GM19240 (cell line): Measurements from ENCODE around the gene ZBTB22.
"Not testable (repeated sequence)": the region's sequence is repeated elsewhere in the genome, so short reads cannot be mapped to it uniquely, and the experiment has no call there.

ENCODE experiments used
- DNase-seq: peaks from one replicate; pipeline ENCODE4 v3.0.0; 2011; ENCODE audit warnings: low spot score; ENCODE audit not compliant: insufficient read length

The ZBTB22 gene

DNA sequence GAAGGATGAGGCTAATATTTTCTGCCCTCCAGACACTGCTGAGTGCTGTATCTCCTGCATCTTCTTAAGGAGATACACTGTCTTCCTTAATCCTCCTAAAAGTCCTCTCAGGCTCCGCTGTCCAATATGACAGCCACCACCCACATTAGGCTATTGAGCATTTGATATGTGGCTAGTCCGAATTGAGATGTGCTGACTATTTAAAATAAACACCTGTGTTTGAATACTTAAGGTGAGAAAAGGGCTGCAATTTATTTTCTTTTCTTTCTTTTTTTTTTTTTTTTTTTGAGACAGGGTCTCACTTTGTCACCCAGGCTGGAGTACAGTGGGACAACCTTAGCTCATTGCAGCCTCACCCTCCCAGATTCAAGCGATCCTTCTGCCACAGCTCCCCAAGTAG lies 15.7 kb downstream of the ZBTB22 start:
- DNase-seq, result no peak

DNA sequence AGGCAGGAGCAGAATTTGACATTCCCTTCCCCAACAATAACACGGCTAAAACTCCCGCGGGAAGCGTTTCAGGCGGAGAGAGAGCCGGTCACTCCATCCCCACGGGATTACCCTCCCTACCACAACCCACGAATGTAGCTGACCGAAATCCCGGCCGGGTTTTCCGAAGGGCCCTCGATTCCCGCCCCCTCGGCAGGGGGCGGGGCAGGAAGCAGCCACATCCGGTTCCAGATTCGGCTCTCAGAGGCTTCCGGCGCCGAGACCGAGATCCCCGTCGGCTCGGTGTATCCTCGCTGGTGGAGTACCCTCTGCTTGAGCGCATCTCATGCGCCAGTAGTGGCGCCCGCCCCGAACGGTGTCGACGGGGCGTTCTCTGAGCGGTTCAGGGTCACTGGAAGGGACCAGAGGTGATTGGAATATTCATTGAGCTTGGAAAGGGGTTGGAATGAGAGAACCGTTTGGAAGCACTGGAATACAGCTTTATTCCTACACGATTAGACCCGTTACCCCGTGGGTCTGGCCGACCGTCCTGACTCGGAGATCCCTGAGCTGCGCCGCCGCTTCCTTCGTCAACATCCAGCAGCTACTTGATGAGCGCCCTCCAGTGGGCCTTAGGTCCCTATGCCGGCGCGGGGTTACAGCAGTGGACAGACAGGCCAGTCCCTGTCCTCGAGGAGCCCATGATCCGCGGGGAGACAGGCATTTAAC lies 18.2 kb downstream of the ZBTB22 start:
- DNase-seq, result no peak

DNA sequence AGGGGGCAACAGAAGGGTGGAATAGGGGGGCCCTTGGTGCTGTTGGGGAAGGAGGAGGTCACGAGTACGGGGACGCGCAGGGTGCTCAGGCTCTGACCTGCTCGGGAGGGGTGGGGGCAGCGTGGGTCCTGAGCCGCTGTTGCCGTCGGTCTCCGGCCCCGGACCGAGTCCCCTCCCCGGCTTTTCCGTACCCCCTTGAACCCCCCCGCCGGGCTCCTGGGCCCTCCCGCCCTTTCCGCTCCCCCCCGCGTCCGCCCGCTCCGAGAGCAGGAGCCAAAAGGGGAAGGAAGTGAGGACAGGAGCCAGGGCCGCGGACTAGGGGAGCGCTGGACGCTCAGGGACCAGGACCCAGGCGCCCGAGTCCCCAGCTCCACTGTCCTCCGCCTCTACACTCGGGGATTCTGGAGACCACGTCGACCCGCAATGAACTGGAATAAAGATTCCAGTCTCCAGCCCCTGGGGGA lies 18.7 kb downstream of the ZBTB22 start, which contains the start of gene RGL2:
TSS of gene RGL2 (minus strand) at position 170 of the 464 bp plus-strand sequence. CDS start 332 bp downstream, outside the sequence.
- DNase-seq, result no peak

DNA sequence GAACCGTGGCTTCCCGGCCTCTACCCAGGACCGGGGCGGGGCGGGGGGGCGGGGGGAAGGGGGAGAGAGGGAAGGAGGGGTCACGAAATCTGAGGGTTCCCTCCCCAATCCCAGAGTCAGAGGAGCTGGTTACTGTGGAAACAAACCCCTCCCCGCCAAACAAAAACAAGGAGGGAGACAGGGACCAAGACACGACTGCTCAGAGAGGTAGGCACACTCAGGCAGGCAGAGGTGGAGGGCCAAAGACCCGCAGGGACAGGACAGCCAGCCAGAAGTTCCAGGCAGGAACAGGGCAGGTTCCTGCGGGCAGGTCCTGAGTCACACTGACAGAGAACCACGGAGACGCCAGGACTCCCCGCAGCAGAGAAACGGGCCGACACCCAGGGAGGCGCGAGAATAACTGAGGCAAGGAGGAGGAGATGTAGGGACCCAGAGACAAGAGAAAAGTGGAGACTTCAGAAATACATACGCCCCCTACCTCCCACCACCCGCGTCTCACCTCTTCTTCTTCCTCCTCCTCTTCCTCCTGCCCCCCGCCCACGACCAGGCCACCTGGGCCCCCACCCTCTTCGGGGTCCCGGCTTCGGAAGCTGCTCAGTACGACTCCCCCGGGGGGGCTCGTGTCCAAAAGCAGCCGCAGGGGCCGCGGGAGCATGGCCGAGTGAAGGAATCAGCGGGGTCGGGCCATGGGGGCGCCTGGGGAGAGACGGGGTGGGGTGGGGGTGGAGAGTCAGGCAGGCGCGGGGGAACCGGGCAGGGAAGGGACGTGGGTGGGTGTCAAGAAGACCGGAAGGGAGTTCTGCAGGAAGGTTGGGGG lies 19.4 kb downstream of the ZBTB22 start:
- no peak for DNase-seq

DNA sequence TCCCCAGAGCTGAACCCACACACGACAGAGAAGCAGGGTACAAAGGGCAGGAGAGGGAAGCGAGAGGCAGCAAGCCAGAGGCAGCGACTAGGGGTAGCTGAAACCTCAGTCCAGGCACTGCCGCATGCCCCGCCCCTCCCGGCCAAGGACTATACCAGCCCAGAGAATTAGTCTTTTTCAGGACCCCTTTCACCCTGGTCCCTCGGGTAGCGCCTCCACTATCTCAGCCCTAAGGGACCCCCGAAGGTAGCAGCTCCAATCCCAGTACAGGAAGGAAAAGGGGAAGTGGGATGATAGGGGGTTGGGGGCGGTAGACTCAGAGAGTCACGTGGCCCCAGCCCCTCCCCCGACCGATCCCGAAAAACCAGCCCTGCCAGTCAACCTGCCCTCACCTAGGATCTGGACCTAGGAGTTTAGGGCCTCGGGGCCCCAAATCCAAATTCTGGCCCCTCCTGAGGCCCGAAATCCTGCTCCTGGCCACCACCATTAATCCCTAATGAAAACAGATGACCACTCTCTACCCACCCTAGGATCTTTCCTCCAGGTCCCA lies 20.1 kb downstream of the ZBTB22 start:
- no peak for DNase-seq

DNA sequence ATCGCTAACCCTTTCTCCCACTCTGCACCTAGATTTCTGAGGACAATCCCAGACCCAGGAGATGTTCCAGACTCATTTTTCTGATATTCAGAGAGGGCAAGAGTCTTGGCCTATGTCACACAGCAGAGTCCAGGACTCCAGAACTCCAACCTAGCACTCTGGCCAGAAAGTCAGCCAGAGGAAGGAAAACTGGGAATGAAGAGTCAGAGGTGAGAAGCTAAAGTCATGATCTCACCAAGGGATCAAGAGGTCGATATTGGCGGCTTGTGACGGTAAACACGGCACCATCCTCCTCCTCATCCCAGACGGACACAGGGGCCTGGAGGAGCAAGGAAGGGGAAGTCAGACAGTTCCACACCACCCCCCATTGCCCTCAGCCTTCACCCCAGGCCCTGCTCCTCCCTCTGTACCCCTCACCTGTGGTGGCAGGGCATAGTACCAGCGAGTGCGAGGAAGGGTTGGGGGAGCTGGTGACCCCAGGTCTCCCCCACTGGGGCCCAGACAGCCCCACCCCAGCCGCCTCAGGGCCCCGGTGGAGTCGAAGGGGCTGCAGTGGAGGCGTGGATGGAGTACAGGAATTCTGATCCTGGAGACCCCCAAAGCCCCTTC lies 20.6 kb downstream of the ZBTB22 start:
- DNase-seq, result no peak

DNA sequence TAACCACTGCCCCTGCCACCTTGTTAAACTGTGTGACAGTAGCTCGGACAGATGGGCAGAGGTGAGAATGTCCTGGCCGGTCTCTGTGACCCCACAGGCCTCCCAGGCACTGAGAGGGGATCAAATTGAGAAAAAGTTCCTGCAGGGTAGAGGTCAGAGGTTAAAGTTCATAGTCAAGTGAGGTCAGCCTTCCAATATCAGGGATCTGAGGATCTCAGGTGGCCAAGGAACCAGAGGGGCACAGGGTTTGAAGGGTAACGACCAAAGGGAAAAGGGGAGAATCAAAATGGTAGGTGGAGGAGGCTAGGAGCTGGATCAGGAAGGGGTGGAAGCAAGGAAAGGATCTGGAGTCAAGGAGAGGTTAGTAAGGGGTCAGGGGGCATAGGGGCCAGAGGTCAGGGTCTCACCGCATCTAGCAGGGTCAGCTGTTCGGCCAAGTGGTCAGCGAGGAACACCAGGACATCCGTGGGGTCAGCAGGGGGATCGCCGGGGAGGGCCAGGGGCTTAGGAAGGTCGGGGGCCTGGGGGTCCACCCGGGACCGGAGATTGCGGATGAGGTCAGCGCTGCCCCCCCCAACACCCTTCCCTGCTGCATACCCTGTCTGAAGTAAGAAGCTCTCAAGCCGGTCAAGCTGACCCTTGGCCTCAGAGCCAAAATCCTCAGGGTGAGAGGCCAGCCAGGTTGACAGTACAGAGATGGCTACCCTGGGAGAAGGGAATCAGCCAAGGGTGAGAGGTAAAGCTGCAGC lies 21.7 kb downstream of the ZBTB22 start:
- no peak for DNase-seq

DNA sequence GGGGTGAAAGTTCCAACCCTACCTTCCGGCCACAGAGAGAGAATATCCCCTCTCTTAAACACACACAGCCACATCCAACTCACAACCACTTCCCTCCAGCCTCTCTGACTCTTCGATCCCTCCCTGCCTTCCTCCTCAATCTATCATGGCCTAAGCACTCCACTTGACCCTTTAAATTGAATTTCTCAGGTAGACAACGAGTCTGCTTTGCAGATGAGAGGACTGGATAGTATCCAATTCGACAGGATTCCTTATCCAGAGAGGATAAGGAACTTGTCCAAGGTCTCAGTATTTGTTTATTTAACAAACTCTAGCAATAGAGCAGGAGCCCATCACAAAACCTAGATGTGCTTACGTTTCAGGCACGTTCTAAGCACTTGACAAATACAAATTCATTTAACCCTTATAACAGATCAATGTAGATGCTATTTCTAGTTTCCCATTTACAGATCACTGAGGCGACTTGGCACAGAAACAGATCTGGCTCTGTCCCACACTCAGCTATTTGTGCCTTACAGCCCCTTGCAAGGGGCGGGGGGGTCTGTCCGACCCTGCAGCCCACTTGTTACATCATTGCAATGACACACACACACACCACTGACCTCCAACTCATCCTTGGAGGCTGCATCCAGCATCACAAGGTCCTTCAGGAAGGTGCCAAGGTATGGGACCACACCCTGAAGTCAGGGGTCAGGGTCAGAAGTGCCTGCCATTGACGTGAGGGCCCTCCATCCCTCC lies 23.3 kb downstream of the ZBTB22 start:
- no peak for DNase-seq

DNA sequence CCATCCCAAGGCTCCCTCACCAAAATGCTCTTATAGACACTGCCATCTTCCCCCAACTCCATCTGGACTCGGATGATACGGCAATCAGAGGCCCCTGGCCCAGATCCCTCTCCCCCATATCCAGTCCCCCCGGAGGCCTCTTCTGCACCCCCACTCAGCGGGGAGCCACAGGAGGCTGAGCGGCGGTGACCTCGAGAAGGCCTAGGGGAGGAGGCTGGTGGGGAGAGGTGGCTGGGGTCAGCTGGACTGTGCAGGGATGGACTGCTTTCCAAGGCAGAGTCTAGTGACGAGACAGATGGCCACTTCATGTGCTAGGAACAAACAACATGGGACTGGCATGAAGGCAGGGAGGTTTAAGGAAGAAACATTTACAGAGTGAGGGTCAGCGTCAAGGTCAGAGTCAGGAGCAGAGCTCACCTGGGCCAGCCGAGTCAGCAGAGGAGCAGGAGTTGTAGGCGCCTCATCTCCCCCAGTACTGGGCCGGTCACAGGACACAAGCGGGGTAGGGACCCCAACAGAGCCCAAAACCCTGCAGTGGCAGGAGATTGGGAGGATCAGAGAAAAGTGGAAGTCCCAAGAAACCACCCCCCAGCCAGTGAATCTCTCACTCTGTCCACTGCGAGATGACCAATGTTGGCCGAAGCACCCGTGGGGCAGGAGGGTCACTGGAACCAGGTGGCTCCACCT lies 24.4 kb downstream of the ZBTB22 start:
- DNase-seq, result no peak

DNA sequence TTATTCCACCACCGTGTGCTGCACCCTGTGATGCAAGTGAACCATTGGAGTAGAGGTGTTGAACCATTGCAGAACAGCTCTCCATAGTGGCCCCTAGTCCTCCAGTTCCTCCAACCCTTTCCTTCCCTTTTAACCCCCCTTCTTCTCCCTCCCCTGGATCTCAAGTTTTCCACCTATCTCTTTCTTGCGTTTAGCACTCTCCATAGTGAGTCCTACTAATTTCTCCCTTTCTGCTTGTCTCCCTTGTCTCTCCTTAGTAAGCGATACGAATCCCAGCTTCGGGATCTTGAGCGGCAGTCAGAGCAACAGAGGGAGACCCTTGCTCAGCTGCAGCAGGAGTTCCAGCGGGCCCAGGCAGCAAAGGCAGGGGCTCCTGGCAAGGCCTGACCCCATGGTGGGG lies 27.1 kb downstream of the ZBTB22 start:
- no peak for DNase-seq

DNA sequence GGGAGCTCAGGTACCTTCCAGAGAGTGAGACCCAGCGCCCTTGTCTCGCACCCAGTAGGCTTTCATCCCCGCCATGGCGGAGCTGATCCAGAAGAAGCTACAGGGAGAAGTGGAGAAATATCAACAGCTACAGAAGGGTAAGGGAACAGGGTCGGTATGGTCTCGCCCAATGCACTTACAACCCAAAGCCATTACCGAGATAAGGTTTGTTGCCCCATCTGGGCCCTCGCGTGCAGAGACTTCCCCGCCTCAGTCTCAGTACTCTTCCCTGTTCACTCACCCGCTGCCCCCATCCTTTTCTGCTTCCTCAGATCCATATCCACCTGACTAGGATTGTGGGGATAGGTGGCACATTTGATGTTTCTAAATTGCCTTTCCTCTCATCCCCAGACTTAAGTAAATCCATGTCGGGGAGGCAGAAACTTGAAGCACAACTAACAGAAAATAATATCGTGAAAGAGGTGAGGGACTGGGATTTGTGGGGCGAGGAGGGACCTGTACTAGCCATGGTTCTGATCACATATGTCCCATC lies 27.7 kb downstream of the ZBTB22 start:
- DNase-seq, result no peak

DNA sequence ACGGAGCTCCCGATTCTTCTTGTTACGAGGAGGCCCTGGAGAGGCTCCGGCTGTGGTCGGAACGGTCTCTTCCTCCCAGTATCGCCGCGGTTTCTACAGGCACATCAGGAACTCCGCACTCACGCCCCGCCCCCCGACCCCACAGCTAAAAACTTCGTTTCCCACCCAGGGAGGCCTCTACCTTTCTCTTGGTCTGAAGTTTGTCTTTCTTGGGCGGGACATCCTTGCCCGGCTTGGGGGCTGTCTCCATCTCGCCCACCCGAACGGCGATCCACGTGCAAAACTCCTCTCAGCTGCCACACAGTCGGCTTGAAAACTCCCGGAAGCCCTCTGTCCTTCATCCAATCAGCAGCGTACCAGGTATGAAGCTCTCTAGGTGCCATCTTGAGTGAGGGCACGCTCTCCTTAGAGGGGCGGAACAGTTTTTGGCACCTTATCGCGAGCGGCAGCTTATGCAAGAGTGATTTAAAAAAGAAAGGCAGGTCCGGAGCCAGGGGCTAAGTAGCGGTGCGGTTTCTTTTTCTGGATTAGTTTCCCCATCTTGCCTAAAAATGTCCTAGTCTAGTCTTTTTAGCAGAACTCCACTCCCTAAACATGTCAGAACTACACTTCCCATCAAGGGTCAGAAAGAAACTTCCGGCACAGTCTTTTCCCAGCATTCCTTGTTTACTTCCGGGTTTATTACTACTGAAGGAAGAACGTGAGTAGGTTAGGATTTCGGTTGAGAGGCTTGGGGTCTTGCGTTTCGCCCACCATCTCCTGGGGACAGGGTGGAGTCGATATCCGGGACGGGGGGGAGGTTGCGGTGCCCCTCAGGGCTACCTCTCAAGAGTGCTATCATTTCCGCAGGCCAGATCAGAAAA lies 28.4 kb downstream of the ZBTB22 start, which contains the start of the genes PFDN6 and WDR46:
TSS of gene PFDN6 (plus strand) at position 681 of the 863 bp plus-strand sequence. CDS start 256 bp downstream, outside the sequence.
TSS of gene WDR46 (minus strand) at position 319 of the 863 bp plus-strand sequence. CDS start at position 250, 69 bp downstream.
- DNase-seq, result peak; percentile 85

DNA sequence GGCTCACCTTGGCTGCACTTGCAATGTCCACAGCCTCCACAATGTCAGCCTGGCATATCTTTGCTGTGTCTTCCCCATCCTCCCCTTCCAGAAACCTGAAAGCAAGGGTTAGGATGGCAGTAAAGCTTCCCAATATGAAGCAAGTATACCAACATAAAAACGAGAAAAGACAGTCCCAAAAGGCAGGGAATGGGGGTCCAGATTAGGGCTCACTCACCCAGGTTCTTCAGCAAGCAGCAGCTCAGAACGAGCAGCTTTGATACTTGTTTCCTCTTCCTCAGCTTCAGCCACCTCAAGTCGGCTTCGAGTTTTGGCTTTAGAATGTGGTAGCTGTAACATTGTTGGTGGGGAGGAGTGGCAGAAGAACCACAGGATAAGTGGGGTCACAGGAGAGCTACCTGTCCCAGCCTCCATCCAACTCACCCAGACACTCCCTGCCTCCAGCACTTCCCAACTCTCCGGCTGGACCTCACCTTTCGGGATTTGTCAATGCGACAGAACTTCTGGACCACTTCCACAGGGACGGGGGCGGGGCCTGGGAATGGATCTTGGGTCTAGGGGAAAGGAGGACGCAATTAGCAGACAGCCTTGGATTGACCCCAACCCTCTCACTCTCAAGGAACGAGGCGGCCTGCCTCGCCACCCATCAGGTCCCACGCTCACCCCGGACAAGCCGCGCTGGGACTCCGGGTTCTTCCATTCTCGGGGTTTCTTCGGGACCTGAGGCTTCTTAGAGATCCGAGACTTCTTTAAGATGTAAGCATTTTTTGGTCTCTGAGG lies 29.2 kb downstream of the ZBTB22 start:
- DNase-seq, result no peak

DNA sequence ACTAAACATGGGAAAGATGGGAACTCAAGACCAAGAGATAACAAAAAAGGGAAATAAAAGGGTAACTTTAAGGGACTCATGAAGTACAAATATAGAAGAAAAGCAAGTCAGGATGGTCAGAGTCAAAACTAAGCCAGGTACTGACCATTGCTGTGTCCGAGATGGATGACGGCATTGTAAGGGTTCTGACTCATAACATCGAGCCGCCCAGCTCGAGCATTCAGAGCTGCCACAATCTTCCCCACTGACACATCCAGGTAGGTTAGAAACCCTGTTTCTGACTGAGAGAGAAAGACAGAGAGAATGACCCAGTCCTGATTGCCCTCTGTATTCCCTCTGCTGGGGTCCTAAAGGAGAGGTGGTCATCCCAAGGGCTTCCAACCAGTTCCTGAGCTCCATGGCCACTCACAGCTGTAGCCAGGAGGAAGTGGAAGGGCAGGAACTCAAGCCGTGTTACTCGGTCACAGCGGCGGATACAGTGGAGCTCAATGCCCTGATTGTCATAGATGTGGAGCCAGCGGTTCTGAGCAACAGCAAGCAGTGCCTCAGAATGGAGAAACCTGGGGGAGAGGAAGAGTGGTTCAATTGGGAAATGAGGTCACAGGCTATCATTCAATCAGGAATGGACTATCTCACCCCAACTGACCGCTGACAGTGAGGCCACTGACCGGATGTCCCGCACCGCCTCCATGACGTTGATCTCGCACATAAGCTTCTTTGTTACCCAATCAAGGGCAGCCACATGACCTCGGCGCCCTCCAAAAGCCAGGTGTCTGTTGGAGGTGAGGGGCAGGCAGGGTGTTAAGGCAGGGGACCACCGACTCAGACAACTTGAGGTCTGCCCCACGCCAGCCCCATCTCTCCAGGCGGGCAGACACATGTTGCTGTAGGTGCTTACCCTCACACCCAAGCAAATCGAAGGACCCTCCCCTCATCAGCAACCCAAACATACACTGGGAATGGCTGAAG lies 30.3 kb downstream of the ZBTB22 start:
- no peak for DNase-seq

DNA sequence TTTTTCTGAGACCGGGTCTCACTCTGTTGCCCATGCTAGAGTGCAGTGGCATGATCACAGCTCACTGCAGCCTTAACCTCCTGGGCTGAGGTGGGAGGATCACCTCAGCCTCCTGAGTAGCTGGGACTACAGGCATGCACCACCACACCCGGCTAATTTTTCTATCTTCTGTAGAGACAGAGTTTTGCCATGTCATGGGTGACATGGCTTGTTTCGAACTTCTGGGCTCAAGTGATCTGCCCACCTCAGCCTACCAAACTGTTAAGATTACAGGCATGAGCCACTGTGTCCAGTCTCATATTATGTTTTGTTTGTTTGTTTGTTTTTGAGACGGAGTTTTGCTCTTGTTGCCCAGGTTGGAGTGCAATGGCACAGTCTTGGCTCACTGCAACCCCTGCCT lies 32.3 kb downstream of the ZBTB22 start:
- not testable (repeated sequence) for DNase-seq

DNA sequence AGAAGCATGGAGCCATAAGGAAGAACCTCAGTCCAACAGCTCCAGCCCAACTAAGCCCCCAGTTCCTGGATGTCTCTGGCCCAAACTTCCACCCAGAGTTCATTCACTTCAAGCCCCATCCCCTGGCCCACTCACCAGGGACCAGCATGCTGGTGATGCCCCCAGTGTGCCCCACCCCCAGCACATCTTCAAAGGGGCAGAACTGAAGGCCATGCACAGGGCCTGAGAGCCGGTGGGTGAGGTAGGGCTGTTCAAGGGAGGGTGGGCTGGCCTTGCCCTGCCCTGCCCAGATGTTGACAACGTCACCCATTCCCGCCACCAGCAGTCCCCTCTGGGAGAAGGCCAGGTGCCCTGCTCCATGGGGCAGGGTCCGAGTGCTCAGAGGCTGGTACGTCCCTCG lies 37.0 kb downstream of the ZBTB22 start:
- no peak for DNase-seq
